ENCODE measurements around the gene RAB40B. TPM values are rescaled to one million over a fixed set of nuclear protein-coding genes. Genes with fewer than 3 reads are reported as not detected.
A peak's percentile ranks its signal among the peaks of the same experiment; 100 is the strongest.
"Not testable (repeated sequence)": the region's sequence is repeated elsewhere in the genome, so short reads cannot be mapped to it uniquely, and the experiment has no call there.

RAB40B gene, protein sequence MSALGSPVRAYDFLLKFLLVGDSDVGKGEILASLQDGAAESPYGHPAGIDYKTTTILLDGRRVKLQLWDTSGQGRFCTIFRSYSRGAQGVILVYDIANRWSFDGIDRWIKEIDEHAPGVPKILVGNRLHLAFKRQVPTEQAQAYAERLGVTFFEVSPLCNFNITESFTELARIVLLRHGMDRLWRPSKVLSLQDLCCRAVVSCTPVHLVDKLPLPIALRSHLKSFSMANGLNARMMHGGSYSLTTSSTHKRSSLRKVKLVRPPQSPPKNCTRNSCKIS
- total RNA-seq, result 10 to 100 TPM; 19.0 to 52.7 (median 24.4) TPM

DNA sequence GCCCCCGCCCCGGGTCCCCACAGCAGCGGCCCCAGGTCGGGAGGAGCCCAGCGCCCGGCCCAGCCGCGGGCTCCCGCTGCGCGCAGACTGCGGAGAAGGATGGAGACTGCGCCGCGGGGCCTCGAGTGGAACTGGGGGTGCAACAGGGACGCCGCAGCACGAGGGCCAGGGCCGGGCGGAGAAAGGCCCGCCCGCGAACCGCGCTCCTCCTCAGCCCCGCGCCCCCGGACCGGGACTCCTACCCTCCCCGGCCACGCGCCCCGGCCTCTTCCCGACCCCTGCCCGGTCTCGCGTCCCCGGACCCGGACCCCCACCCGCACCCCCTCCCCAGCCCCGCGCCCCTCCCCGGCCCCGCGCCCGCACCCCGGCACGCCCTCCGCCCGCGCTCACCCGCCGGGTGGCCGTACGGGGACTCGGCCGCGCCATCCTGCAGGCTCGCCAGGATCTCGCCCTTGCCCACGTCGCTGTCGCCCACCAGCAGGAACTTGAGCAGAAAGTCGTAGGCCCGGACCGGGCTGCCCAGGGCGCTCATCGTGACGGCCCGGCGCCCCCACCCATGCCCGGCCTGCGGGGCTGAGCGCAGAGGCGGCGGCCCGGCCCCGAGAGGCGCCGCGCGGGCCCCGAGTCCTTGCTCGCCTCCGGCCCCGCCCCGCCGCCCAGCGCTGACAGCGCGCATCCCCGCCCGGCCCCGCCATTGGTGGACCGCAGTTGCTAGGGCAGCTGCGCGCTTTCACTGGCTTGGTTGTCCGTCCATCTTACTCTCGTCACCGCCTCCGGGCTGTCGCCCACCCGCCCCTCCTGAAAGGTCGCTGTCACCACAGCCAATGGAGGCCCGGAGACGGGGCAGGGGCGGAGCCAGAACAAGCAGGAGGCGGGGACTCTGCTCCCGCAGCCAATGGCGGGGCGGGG lies at the start of gene RAB40B:
RAB40B (minus strand) TSS at position 634 of the 909 bp plus-strand sequence; CDS start at position 532, 102 bp downstream.
- intact Hi-C loops (cut with DNase I; ENCODE audit: low total_unique reads) (loop anchor here (1.0 kb wide), 1 partner anchor 18 kb away; the partner anchor contains the start of gene FN3KRP), in situ Hi-C loops (cut with MboI; ENCODE audit: low sequenced_read_pairs in 4 of 4) (no loop called here)
- DNase-seq (peak; percentile 99 to 100), ATAC-seq (peak; percentile 96 to 99)
- no peaks in the 10 kb centered on the region for H3K36me3 ChIP-seq
- TF ChIP-seq, protein P1, sequence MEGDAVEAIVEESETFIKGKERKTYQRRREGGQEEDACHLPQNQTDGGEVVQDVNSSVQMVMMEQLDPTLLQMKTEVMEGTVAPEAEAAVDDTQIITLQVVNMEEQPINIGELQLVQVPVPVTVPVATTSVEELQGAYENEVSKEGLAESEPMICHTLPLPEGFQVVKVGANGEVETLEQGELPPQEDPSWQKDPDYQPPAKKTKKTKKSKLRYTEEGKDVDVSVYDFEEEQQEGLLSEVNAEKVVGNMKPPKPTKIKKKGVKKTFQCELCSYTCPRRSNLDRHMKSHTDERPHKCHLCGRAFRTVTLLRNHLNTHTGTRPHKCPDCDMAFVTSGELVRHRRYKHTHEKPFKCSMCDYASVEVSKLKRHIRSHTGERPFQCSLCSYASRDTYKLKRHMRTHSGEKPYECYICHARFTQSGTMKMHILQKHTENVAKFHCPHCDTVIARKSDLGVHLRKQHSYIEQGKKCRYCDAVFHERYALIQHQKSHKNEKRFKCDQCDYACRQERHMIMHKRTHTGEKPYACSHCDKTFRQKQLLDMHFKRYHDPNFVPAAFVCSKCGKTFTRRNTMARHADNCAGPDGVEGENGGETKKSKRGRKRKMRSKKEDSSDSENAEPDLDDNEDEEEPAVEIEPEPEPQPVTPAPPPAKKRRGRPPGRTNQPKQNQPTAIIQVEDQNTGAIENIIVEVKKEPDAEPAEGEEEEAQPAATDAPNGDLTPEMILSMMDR (IDR thresholded peaks at IDR 0.05 in 4 of 5, conservative IDR thresholded peaks at IDR 0.05 in 1 of 5), result no peak
- TF ChIP-seq POLR2A (IDR thresholded peaks at IDR 0.05), result peak; percentile 60 to 62
- no peaks in the 10 kb centered on the region for H3K9me3 ChIP-seq
- peak within 1 kb of the TSS; percentile 67 to 96 (median 78) for H3K4me3 ChIP-seq
- H3K27me3 ChIP-seq, result no peaks in the 10 kb centered on the region
- H3K4me1 ChIP-seq, result peaks cover 6 to 19% of the 10 kb centered on the region in 2 donors
- peak within 1 kb of the TSS; percentile 70 to 87 (median 77) for H3K27ac ChIP-seq

DNA sequence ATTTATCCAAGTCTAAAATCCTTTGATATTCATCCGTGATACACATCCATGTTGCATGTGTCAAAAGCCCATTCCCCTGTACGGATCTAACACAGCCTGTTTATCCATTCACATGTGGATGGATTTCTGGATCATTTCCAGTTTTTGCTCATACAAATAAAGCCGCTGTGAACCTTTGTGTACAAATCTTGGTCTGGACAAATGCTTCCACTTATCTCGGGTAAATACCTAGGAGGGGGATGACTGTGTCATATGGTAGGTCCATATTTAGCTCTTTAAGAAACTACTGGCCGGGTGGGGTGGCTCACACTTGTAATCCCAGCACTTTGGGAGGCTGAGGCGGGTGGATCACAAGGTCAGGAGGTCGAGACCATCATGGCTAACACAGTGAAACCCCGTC lies 47.0 kb upstream of the RAB40B start:
- peaks cover 5 to 29% of the 10 kb centered on the region in 2 donors for H3K36me3 ChIP-seq
- in situ Hi-C loops (cut with MboI; ENCODE audit: low sequenced_read_pairs in 4 of 4), result no loop called here
- H3K27ac ChIP-seq, result no peak overlapping the region
- H3K4me3 ChIP-seq, result no peak overlapping the region
- no peaks in the 10 kb centered on the region for H3K9me3 ChIP-seq
- H3K4me1 ChIP-seq, result no peaks in the 10 kb centered on the region
- H3K27me3 ChIP-seq, result no peaks in the 10 kb centered on the region
- TF ChIP-seq POLR2A (IDR thresholded peaks at IDR 0.05), result no peak
- TF ChIP-seq, protein P1 (IDR thresholded peaks at IDR 0.05 in 4 of 5, conservative IDR thresholded peaks at IDR 0.05 in 1 of 5), result no peak
- DNase-seq, result no peak
- ATAC-seq, result no peak
- intact Hi-C loops (cut with DNase I; ENCODE audit: low total_unique reads), result no loop called here

DNA sequence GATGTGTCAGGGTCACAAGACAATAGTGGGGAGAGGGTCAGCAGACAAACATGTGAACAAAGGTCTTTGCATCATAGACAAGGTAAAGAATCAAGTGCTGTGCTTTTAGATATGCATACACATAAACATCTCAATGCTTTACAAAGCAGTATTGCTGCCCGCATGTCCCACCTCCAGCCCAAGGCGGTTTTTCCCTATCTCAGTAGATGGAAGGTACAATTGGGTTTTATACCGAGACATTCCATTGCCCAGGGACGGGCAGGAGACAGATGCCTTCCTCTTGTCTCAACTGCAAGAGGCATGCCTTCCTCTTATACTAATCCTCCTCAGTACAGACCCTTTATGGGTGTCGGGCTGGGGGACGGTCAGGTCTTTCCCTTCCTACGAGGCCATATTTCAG lies 46.2 kb upstream of the RAB40B start:
- H3K27me3 ChIP-seq; H3K9me3 ChIP-seq; H3K4me1 ChIP-seq; ATAC-seq; H3K4me3 ChIP-seq; intact Hi-C loops (cut with DNase I; ENCODE audit: low total_unique reads); DNase-seq; in situ Hi-C loops (cut with MboI; ENCODE audit: low sequenced_read_pairs in 4 of 4); H3K27ac ChIP-seq: not testable (repeated sequence)
- H3K36me3 ChIP-seq, result peaks cover 7 to 37% of the 10 kb centered on the region in 2 donors

DNA sequence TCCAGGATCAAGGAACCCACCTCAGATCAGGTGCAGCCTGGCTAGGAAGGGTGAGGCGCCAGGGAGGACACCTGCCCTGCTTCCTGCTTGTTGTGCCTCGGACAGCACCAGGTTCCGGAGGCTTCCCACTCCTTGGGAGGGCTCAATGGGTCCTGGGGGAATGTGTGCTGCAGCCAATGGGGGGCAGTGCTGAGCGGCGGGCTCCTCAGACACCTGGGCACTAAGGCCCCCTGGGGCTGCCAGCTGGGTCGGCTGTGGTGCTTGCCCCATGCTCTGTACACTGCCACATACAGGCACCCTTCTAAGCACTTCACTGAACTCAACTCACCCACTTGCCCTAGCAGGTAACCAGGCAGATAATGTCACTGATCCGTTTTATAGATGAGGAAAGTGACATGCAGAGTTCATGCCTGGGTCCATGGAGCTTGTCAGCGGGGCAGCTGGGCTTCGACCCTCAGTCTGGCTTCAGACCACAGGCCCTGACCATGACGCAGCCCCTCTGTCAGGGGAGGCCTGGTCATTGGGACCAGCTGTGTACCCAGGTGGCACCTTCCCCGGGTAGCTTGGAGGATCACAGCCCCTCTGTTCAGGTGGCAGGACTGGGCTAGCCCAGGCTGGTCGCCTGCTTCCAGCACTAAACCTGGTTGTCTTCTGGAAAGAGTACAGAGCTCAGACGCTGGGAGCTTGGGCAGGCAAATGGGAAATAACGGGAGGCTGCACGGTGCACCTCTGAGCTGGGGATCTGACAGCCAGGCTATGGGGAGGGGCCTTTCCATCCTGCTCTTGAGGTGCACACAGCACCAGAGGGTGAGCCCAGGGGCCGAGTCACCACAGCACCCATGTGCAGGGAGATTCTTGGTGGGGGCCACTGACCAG lies 45.1 kb upstream of the RAB40B start:
- H3K4me3 ChIP-seq, result no peak overlapping the region
- no peaks in the 10 kb centered on the region for H3K27me3 ChIP-seq
- TF ChIP-seq, protein P1 (IDR thresholded peaks at IDR 0.05 in 4 of 5, conservative IDR thresholded peaks at IDR 0.05 in 1 of 5), result no peak
- TF ChIP-seq POLR2A (IDR thresholded peaks at IDR 0.05), result no peak
- ATAC-seq (no peak), DNase-seq (no peak)
- in situ Hi-C loops (cut with MboI; ENCODE audit: low sequenced_read_pairs in 4 of 4), result no loop called here
- H3K4me1 ChIP-seq, result no peaks in the 10 kb centered on the region
- intact Hi-C loops (cut with DNase I; ENCODE audit: low total_unique reads), result no loop called here
- no peaks in the 10 kb centered on the region for H3K9me3 ChIP-seq
- no peak overlapping the region for H3K27ac ChIP-seq
- peaks cover 7 to 43% of the 10 kb centered on the region in 2 donors for H3K36me3 ChIP-seq

All from gastrocnemius medialis (tissue), 4 donors.